Pulmonary artery endothelial cell (primary cell): ENCODE measurements around the gene CAPRIN1. TPM values are rescaled to one million over a fixed set of nuclear protein-coding genes. Genes with fewer than 3 reads are reported as not detected.

Source experiments
- DNase-seq: peaks from one replicate; pipeline ENCODE4 v3.0.0-alpha.2; 2011; ENCODE audit warnings: low read depth, low spot score
- total RNA-seq: library from RNA; depleted of rRNA; stranded (reverse); fragments of >200 nt; gene quantifications from 2 replicates; pipeline ENCODE4 v1.2.3, GENCODE V29; 2014

CAPRIN1 gene
- total RNA-seq = 216 and 264 TPM in 2 replicates

- DNase-seq = peak; percentile 55
These were observed at the start of gene CAPRIN1 for GRCh38 chr11:34051349-34052035. Gene CAPRIN1, plus strand, starts transcription at chr11:34051731. Its CDS starts 690 bp downstream, at chr11:34052421.

DNA sequence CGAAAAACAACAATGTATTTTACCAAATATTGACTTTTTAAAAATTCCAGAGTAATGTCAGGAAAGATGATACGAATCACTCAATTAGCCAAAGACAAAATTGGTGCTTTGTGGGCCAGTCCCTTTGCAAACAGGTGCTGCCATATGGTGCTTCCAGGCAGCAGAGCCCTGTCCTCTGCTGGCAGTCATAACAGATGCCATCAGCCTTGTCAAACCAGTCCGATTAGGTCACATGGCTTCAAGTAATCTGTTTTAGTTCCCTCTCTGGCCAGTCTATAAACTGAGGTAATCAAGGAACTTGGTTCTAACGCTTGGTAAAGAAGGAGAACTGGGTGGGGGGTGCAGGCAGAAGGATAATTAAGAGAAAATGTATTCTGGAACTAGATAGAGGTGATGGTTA is 49.1 kb upstream of the CAPRIN1 start:
- DNase-seq = no peak

GRCh38 chr11:34004236-34004635 is 47.3 kb upstream of the CAPRIN1 start:
- DNase-seq = no peak

DNA sequence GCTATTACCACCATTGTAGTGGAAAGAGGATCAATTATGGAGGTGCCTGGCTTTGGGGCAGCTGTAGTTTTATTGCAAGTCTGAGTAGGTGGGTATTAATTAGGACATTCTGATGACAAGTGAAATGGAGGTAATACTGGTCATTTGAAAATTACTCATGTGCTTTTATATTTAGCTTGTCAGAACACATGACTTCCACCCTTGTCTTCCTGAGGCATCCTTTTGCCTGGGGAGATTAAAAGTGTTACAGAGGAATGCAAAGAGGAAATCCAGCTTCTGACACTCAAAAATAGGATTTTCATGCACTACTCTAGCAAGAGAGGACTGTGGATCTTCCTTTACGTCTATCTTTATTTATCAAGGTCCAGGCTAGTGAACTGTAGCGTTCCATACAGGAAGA is 44.7 kb upstream of the CAPRIN1 start:
- DNase-seq = no peak

GRCh38 chr11:34012734-34013133 is 38.8 kb upstream of the CAPRIN1 start:
- no peak for DNase-seq

- no peak for DNase-seq
These were observed 37.5 kb upstream of the CAPRIN1 start for GRCh38 chr11:34013898-34014571.

DNA sequence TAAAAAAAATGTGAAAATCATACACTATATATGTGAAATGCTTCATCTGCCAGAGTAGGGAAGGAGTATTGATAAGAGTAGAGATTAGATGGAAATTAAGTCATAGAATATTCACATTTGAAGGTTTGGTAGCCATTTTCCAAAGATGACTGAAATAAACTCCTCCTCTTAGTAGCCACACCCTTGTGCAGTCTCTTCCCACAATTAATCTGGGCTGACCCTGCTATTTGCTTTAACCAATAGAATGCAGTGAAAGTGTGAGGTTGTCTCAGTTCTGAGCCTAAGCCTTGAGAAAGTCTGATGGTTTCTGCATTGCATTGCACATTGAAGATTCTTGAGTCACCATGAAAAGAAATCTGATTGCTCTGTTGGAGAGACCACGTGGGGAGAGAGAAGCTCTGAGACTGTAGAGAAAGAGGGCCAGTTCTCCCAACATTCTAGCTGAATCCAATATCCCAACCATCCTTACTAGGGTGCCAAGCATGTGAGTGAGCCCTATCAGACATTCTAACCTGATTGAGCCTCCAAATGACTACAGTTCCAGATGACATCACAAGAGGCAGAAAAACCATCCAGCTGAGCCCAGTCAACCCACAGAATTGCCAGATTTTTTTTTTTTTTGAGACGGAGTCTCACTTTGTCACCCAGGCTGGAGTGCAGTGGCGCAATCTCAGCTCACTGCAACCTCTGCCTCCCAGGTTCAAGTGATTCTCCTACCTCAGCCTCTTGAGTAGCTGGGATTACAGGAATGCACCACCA is 29.4 kb upstream of the CAPRIN1 start:
- DNase-seq = no peak

GRCh38 chr11:34026432-34026831 is 25.1 kb upstream of the CAPRIN1 start:
- no peak for DNase-seq

GRCh38 chr11:34027516-34028408 is 23.8 kb upstream of the CAPRIN1 start:
- DNase-seq = no peak

GRCh38 chr11:34028425-34028824 is 23.1 kb upstream of the CAPRIN1 start:
- no peak for DNase-seq

DNA sequence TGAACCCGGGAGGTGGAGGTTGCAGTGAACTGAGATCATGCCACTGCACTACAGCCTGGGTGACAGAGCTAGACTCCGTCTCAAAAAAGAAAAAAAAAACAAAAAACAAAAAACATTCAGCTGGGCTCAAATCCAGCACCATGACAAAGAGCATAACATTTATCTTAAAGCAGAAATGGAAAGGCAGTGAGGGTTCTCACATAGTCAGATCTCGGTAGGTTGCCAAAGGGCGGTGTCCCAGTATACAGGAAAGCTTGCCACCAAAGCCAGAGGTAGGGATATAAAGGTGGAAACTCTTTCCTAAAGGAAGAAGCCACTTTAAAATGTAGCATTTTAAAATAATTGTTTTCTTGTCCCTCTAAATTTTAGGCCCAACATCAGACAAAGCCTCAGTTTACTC is 22.4 kb upstream of the CAPRIN1 start:
- DNase-seq = no peak

DNA sequence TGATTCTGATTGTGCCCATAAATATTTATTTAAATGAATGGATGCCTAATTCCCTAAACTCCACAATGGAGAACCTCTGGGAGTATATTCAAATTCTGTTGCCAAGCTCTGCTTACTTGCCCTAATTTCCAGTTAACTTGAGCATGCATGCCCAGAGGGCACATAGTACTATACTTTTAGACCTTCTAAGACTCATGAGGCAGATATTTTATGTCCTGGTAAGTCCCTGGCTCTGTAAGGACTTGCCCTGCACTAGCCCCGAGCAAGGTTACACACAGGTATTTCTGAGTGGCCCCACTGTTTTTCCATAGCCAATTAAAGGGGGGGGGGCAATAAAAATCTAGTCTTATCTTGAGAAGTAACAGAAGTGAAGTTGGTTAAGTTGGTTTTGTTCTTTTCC is 21.1 kb upstream of the CAPRIN1 start:
- no peak for DNase-seq

GRCh38 chr11:34033399-34033798 is 18.1 kb upstream of the CAPRIN1 start:
- DNase-seq = no peak

DNA sequence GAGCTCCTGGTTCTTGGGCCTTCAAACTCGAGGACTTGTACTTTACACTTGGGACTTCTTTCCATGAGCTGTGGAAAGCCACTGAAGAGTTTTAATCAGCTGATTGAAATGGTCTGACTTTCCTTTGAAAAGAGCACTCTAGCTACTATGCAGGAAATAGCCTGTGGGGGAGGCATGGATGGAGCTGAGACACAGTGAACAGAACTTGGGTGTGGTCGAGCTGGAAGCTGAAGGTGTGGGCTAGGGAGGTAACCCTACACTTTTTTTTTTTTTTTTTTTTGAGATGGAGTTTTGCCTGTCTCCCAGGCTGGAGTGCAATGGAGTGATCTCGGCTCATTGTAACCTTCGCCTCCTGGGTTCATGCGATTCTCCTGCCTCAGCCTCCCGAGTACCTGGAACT is 17.5 kb upstream of the CAPRIN1 start:
- DNase-seq = no peak

DNA sequence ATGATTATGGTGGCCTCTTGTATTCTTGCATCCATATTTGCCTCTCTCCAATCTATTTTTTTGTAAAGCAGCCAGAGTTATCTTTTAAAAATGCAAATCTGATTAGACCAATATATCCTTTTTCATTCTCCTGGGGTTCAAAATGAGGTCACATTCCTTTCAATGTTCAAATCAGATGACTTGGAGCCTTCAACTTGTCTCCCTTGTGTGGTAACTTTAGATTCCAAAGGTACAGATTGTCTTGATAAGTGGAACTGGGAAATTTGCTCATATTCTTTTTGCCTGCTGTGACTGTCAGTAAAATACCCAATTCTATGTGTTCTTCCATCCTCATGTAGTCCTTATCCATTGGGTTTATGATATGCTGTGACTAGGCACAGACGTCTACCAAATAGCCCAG is 15.1 kb upstream of the CAPRIN1 start:
- no peak for DNase-seq

DNA sequence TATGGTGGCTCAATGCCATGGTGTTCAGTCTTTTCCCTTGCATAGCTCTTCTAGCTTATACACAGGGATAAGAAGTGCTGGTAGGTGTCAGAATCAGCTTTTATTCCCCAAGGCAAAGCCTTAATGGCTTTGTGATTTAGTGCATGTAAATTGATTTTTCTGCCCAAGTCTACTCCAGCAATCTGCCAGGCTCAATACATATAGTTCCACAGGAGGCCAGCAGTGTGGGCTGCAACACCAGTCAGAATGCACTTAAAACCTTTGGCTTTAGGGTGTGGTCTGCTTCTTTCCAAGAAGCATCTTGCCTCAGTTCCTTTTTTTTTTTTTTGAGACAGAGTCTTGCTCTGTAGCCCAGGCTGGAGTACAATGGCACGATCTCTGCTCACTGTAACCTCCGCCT is 14.5 kb upstream of the CAPRIN1 start:
- no peak for DNase-seq

DNA sequence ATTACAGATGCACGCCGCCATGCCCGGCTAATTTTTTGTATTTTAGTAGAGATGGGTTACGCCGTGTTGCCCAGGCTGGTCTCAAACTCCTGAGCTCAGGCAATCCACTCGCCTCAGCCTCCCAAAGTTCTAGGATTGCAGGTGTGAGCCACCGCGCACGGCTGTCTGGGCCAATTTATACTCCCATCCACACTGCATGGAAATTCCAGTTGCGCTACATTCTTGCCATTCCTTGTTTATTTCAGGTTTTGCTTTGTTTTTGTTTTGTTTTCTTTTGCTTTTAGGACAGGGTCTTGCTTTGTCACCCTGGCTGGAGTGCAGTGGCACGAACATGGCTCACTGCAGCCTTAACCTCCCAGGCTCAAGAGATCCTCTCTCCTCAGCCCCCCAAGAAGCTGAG is 11.0 kb upstream of the CAPRIN1 start:
- no peak for DNase-seq

DNA sequence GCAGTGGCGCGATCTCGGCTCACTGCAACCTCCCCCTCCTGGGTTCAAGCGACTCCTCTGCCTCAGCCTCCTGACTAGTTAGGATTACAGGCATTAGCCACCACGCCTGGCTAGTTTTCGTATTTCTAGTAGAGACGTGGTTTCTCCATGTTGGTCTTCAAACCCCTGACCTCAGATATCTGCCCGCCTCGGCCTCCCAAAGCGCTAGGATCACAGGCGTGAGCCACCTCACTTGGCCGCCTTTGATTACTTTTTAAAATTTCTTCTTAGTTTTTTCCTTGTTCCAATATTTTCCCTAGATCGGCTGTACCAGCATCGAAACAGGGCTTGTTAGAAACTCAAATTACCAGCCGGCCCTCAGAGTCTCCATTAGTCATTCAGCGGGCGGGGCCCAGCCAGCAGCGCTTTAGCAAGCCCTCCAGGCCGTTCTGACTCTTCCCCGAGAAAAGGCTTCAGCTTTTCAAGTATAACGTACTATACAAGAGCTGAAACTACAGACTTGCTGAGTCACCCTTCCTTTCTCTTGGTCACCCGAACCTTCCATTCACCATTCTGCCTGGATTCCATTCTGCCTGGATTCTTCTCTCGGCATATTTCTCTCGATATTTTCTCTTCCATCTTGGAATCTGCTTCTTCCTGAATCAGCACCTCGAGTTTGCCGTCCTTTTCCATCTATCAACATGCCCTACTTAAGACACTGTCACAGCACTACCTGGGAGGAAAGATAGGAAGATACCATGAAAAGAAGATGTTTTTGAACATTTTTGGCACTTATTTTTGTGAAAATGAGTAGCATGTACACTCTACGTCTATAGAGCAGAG is 6.7 kb upstream of the CAPRIN1 start:
- no peak for DNase-seq

- no peak for DNase-seq
These were observed 2.5 kb upstream of the CAPRIN1 start for GRCh38 chr11:34049028-34049427.

DNA sequence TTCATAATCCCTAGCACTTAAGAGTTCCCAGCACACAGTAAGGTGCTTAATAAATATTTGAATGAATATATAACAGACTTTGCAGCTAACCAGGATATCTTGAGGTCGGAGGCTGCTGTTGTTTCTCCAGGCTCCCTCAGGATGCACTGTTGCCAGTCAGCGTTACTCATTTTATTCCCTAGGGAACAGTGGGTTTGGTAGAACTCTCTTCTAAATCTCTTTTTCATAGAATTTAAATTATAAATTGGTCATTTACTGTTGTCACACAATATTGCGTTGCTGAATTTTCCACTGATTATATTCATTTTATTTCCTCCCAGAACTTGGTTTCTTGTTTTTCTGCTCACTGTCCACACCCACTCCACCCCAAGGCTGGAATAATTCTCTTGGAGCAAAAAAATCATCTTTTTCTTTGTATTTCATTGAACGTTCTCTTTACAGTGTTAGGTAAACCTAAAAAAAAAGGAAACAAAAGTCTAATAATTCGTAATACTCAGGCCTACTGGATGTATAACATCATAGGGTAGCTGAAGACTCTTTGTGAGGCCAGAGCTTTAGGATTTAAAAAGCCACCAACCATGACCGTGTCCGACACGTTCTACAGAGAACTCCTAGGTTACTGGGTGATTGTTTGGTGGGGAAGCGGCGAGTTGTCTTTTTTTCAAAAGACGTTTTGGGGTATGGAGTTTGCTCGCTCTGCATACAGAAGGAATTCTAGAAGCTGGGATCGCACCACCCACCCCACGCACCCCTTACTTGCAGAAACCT is 766 bp upstream of the CAPRIN1 start:
- no peak for DNase-seq
